ENCODE data around the gene SHMT1.

GRCh38 chr17:18360518-18360917 is 2.8 kb downstream of the SHMT1 start:
- TF ChIP-seq POLR2AphosphoS5 (IDR thresholded peaks at IDR 0.05) (no peak), POLR2A (IDR thresholded peaks at IDR 0.05; ENCODE audit: low read depth) (no peak), EP300 (IDR thresholded peaks at IDR 0.05) (no peak)
- TF ChIP-seq, protein P1, sequence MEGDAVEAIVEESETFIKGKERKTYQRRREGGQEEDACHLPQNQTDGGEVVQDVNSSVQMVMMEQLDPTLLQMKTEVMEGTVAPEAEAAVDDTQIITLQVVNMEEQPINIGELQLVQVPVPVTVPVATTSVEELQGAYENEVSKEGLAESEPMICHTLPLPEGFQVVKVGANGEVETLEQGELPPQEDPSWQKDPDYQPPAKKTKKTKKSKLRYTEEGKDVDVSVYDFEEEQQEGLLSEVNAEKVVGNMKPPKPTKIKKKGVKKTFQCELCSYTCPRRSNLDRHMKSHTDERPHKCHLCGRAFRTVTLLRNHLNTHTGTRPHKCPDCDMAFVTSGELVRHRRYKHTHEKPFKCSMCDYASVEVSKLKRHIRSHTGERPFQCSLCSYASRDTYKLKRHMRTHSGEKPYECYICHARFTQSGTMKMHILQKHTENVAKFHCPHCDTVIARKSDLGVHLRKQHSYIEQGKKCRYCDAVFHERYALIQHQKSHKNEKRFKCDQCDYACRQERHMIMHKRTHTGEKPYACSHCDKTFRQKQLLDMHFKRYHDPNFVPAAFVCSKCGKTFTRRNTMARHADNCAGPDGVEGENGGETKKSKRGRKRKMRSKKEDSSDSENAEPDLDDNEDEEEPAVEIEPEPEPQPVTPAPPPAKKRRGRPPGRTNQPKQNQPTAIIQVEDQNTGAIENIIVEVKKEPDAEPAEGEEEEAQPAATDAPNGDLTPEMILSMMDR (IDR thresholded peaks at IDR 0.05), result no peak

All from esophagus muscularis mucosa (tissue), 4 donors.